Smooth muscle cell (in vitro differentiated cells): ENCODE measurements around the gene SIGLECL1. TPM values are rescaled to one million over a fixed set of nuclear protein-coding genes. Genes with fewer than 3 reads are reported as not detected.
"Not testable (repeated sequence)": the region's sequence is repeated elsewhere in the genome, so short reads cannot be mapped to it uniquely, and the experiment has no call there.

Source experiments
- DNase-seq: peaks from one replicate; lab custom pipeline; 2025; ENCODE audit not compliant: unreplicated experiment; lab: John Stamatoyannopoulos, UW
- H2AFZ ChIP-seq: fragments of 200-600 bp; sonication (generic); 2 replicates; pipeline ENCODE4 v1.6.0; 2016; ENCODE audit warnings: antibody characterized with exemption, low read depth, mild to moderate bottlenecking
- H3F3A ChIP-seq: fragments of 200-600 bp; sonication (generic); 2 replicates; pipeline ENCODE4 v1.6.0; 2017; ENCODE audit warnings: antibody characterized with exemption, low read depth
- H3K27ac ChIP-seq: fragments of 200-600 bp; sonication (generic); 2 replicates; pipeline ENCODE4 v1.5.1; 2016; ENCODE audit warnings: low read depth, mild to moderate bottlenecking
- H3K27me3 ChIP-seq: fragments of 200-600 bp; sonication (generic); 2 replicates; pipeline ENCODE4 v1.6.1; 2016; ENCODE audit warnings: low read depth, mild to moderate bottlenecking
- H3K36me3 ChIP-seq: fragments of 200-600 bp; sonication (generic); 2 replicates; pipeline ENCODE4 v1.5.1; 2016; ENCODE audit warnings: low read depth
- H3K4me1 ChIP-seq: fragments of 200-600 bp; sonication (generic); 2 replicates; pipeline ENCODE4 v1.5.1; 2016; ENCODE audit warnings: low read depth
- H3K4me2 ChIP-seq: fragments of 200-600 bp; sonication (generic); 2 replicates; pipeline ENCODE4 v1.6.0; 2016; ENCODE audit warnings: mild to moderate bottlenecking
- H3K4me3 ChIP-seq: fragments of 200-600 bp; sonication (generic); 2 replicates; pipeline ENCODE4 v1.5.1; 2016; ENCODE audit warnings: mild to moderate bottlenecking
- H3K79me2 ChIP-seq: fragments of 200-600 bp; sonication (generic); 2 replicates; pipeline ENCODE4 v1.6.0; 2016; ENCODE audit warnings: low read depth, mild to moderate bottlenecking
- H3K9ac ChIP-seq: fragments of 200-600 bp; sonication (generic); 2 replicates; pipeline ENCODE4 v1.6.0; 2016; ENCODE audit warnings: low read depth
- H3K9me3 ChIP-seq: fragments of 200-600 bp; sonication (generic); replicated peaks from 2 replicates; pipeline ENCODE4 v1.5.1; 2016; ENCODE audit warnings: low read depth
- H4K20me1 ChIP-seq: fragments of 200-600 bp; sonication (generic); 2 replicates; pipeline ENCODE4 v1.6.0; 2016; ENCODE audit warnings: low read depth
- WGBS: methylation state at CpG from one replicate; pipeline ENCODE4 v1.1.7; 2016; ENCODE audit warnings: low lambda C conversion rate; 5-methylcytosine and 5-hydroxymethylcytosine counted together
- polyA plus RNA-seq: library from polyadenylated mRNA; unstranded; fragments of >200 nt; fragmentation: Nextera tagmentation; extraction: Ambion mirVana; gene quantifications from 2 replicates; pipeline ENCODE4 v1.2.1, GENCODE V29; 2016
- total RNA-seq: library from RNA; depleted of rRNA; stranded (reverse); fragments of >200 nt; gene quantifications from 2 replicates; pipeline ENCODE4 v1.2.3, GENCODE V29; 2014
- TF ChIP-seq, protein P1 (sequence below): fragments of 200-600 bp; sonication (generic); IDR thresholded peaks from 2 replicates; pipeline ENCODE4 v1.5.1; 2017; ENCODE audit warnings: borderline replicate concordance, mild to moderate bottlenecking, antibody characterized with exemption; ENCODE audit not compliant: insufficient read depth, poor library complexity, severe bottlenecking

The SIGLECL1 gene
- total and polyA plus RNA-seq, 2 experiments from 2014 or later: not detected

DNA sequence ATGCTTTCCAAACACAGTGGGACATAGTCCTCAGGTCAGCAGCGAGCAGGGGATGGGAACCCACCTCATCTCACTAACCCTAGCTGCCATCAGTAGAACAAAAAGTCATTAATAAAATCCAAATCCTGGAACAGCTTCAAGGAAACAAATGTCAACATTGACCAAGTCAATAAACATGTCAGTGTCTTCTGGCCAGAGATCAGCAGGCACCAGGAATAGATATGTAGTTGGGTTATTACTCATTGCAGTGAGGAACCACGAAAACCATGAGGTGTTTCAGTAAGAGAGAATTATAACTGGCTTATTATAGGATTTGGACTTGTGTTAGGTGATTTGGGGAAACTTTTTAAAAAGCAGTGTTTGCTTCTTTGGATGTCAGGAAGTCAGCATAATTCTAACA, 43.1 kb upstream of the SIGLECL1 start:
- Histone ChIP-seq H3K9me3 (no peaks in the 10 kb centered on the region), H3K4me2 (no peak overlapping the region), H3K4me1 (no peaks in the 10 kb centered on the region), H3K4me3 (no peak overlapping the region), H3F3A (no peaks in the 10 kb centered on the region), H3K27ac (no peak overlapping the region), H3K27me3 (no peaks in the 10 kb centered on the region), H3K9ac (no peak overlapping the region), H4K20me1 (no peaks in the 10 kb centered on the region), H3K36me3 (no peaks in the 10 kb centered on the region), H2AFZ (no peak overlapping the region), H3K79me2 (no peaks in the 10 kb centered on the region)
- WGBS: 73% methylated on average over 2 of the region's 2 CpGs
- TF ChIP-seq, protein P1, sequence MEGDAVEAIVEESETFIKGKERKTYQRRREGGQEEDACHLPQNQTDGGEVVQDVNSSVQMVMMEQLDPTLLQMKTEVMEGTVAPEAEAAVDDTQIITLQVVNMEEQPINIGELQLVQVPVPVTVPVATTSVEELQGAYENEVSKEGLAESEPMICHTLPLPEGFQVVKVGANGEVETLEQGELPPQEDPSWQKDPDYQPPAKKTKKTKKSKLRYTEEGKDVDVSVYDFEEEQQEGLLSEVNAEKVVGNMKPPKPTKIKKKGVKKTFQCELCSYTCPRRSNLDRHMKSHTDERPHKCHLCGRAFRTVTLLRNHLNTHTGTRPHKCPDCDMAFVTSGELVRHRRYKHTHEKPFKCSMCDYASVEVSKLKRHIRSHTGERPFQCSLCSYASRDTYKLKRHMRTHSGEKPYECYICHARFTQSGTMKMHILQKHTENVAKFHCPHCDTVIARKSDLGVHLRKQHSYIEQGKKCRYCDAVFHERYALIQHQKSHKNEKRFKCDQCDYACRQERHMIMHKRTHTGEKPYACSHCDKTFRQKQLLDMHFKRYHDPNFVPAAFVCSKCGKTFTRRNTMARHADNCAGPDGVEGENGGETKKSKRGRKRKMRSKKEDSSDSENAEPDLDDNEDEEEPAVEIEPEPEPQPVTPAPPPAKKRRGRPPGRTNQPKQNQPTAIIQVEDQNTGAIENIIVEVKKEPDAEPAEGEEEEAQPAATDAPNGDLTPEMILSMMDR: no peak
- no peak for DNase-seq

GRCh38 chr19:51210191-51210784, 40.6 kb upstream of the SIGLECL1 start:
- WGBS: 88% methylated on average over 6 of the region's 6 CpGs
- no peaks in the 10 kb centered on the region for H3K36me3 ChIP-seq
- H3K79me2 ChIP-seq: no peaks in the 10 kb centered on the region

GRCh38 chr19:51210874-51211361, 40.0 kb upstream of the SIGLECL1 start:
- not testable (repeated sequence) for H3K36me3 ChIP-seq, DNase-seq, H3K27ac ChIP-seq, H3K4me1 ChIP-seq, H3K9me3 ChIP-seq, H3K9ac ChIP-seq, H4K20me1 ChIP-seq, H3K79me2 ChIP-seq, H2AFZ ChIP-seq, H3K4me3 ChIP-seq, H3K4me2 ChIP-seq, H3K27me3 ChIP-seq, H3F3A ChIP-seq
- 79% methylated on average over 13 of the region's 13 CpGs for WGBS

More at GRCh38 chr19:51210191-51210784, 40.6 kb upstream of the SIGLECL1 start:
- Histone ChIP-seq H2AFZ (no peak overlapping the region), H3K9ac (no peak overlapping the region), H3K9me3 (no peaks in the 10 kb centered on the region), H3K27me3 (no peaks in the 10 kb centered on the region), H3K4me3 (no peak overlapping the region), H3K4me2 (no peak overlapping the region), H4K20me1 (no peaks in the 10 kb centered on the region), H3K27ac (no peak overlapping the region), H3F3A (no peaks in the 10 kb centered on the region), H3K4me1 (no peaks in the 10 kb centered on the region)
- TF ChIP-seq, protein P1: no peak
- DNase-seq: no peak

- Histone ChIP-seq H4K20me1 (no peaks in the 10 kb centered on the region), H2AFZ (no peak overlapping the region), H3K4me2 (no peak overlapping the region), H3K9me3 (no peaks in the 10 kb centered on the region), H3K27ac (no peak overlapping the region), H3F3A (no peaks in the 10 kb centered on the region), H3K36me3 (no peaks in the 10 kb centered on the region), H3K9ac (no peak overlapping the region), H3K4me3 (no peak overlapping the region), H3K4me1 (no peaks in the 10 kb centered on the region), H3K79me2 (no peaks in the 10 kb centered on the region), H3K27me3 (no peaks in the 10 kb centered on the region)
- DNase-seq: no peak
- WGBS: 87% methylated on average over 9 of the region's 9 CpGs
- TF ChIP-seq, protein P1: no peak
Observed at GRCh38 chr19:51211833-51212232, 39.0 kb upstream of the SIGLECL1 start.
